ENCODE measurements around the gene CDH11.

DNA sequence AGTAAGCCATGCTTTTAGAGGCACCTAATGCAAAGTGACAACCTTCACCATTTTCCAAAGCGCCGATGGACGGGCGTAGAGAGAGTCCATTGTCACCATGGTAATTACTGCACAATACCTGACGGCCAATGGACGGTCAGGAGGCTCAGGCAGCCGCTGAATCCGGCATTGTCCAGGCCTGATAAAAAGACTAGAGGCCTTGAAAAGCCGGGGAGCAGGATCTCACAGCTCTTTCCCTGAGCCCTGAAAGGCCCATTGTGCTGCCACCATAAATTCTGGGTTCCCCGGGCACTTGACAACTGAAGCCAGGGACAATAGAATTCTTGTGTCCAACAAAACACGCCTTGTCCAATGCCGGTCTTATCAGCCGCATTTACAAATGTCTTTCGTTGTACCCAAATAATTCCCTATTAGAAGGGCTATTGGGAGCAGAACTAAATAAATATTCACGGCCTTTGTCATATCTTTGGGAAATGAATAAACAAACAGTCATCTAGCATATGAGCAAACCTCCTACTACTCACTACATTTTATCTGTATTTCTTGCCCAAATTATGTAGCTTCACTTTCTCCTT lies 62.4 kb downstream of the CDH11 start:
- TF ChIP-seq POLR2AphosphoS5 (IDR thresholded peaks at IDR 0.05; ENCODE audit: low read depth, low read length) (no peak), POLR2A (IDR thresholded peaks at IDR 0.05; ENCODE audit: low read depth, low read length) (no peak), SPI1 (IDR thresholded peaks at IDR 0.05; ENCODE audit: low read depth, low read length) (no peak), PAX5 (IDR thresholded peaks at IDR 0.05; ENCODE audit: insufficient read depth, low read length, severe bottlenecking) (no peak), TAF1 (IDR thresholded peaks at IDR 0.05; ENCODE audit: low read depth, low read length) (no peak), POU2F2 (IDR thresholded peaks at IDR 0.05; ENCODE audit: low read depth, low read length) (no peak)
